ENCODE data around the gene NSMCE4A. TPM values are rescaled to one million over a fixed set of nuclear protein-coding genes. Genes with fewer than 3 reads are reported as not detected.

Gene NSMCE4A
- total and polyA plus RNA-seq, 2 of the 4 experiments (the other 2 are of a cell fraction) = 13.4 to 33.2 TPM

- intact Hi-C loops (cut with micrococcal nuclease) = no loop called here
- ATAC-seq (ENCODE audit: low read depth) = peak; percentile 8
- H3K9ac ChIP-seq (ENCODE audit: low read depth, low read length) = peak overlapping the region; percentile 84
- H3K9me1 ChIP-seq (ENCODE audit: insufficient read depth, low read length) = peaks cover 3% of the 10 kb centered on the region; the same call in 1 of the 2 replicates
- DNase-seq = no peak
- H3K14ac ChIP-seq (replicated peaks; ENCODE audit: low read depth, low read length) = 0 out of 2 replicates have a peak overlapping the region, but pooled peaks have one; percentile 60
- in situ Hi-C loops (cut with MboI; ENCODE audit: low sequenced_read_pairs) = no loop called here
- no peaks in the 10 kb centered on the region for H3K27me3 ChIP-seq (ENCODE audit: control insufficient read depth, insufficient read depth, low read length)
- H2AFZ ChIP-seq (replicated peaks; ENCODE audit: low read length, poor library complexity) = peak overlapping the region; percentile 99
- WGBS, 2 experiments (ENCODE audit: extremely low coverage in 2 of 2, insufficient read length in 1 of 2) = 80% methylated on average over 3 of the region's 21 CpGs; no CpG with 5 or more reads in 1 of the 2 experiments
- H4K91ac ChIP-seq (ENCODE audit: insufficient read depth, low read depth, low read length) = no peak overlapping the region; the same call in 1 of the 2 replicates
- POLR2A ChIA-PET (ENCODE audit: unreplicated experiment) = no interaction called here
- no peak overlapping the region for H3K18ac ChIP-seq (ENCODE audit: low read depth, low read length)
- CTCF ChIA-PET = no interaction called here
- peaks cover under 1% of the 10 kb centered on the region; the same call in 1 of the 2 replicates for H3K36me3 ChIP-seq (ENCODE audit: control insufficient read depth, insufficient read depth, low read length)
- H3K4me1 ChIP-seq (ENCODE audit: control insufficient read depth, insufficient read depth, low read length) = peaks cover 2% of the 10 kb centered on the region; the same call in 1 of the 2 replicates
- peaks cover 8 to 13% of the 10 kb centered on the region in 2 experiments for H3K79me1 ChIP-seq (ENCODE audit: low read depth in 1 of 2, low read length in 2 of 2)
- H2BK20ac ChIP-seq (ENCODE audit: low read depth, low read length) = no peak overlapping the region
- no peaks in the 10 kb centered on the region for H3K9me3 ChIP-seq (ENCODE audit: control insufficient read depth, insufficient read depth, low read length)
- H3K23ac ChIP-seq (ENCODE audit: low read depth, low read length) = peak overlapping the region; percentile 24; the same call in 1 of the 2 replicates
- H3K4me3 ChIP-seq (ENCODE audit: insufficient read depth, low read depth, low read length) = peak overlapping the region; percentile 60
- BruUV-seq (replicated peaks) = no TSS peak
- peak overlapping the region; percentile 44 for H2AK9ac ChIP-seq (replicated peaks; ENCODE audit: low read depth, low read length, poor library complexity)
- H3K27ac ChIP-seq (ENCODE audit: insufficient read depth, low read length) = peak overlapping the region; percentile 56
- dilution Hi-C loops (cut with HindIII; ENCODE audit: low sequenced_read_pairs, unreplicated experiment) = no loop called here
- H2BK15ac ChIP-seq (ENCODE audit: low read depth, low read length) = no peak overlapping the region
- no peak for TF ChIP-seq CHD1 (IDR thresholded peaks at IDR 0.05; ENCODE audit: low read depth, low read length)
- TF ChIP-seq MAZ (IDR thresholded peaks at IDR 0.05; ENCODE audit: borderline replicate concordance, low read depth, low read length) = no peak
- TF ChIP-seq ELK1 (IDR thresholded peaks at IDR 0.05; ENCODE audit: borderline replicate concordance, low read depth, low read length) = no peak
- TF ChIP-seq RFX5 (IDR thresholded peaks at IDR 0.05; ENCODE audit: low read depth, low read length) = no peak
- H2BK5ac ChIP-seq (ENCODE audit: low read depth, low read length, poor library complexity, severe bottlenecking) = no peak overlapping the region
- H3K56ac ChIP-seq (ENCODE audit: extremely low read depth, insufficient read depth, low read length) = no peak overlapping the region
- H4K8ac ChIP-seq (ENCODE audit: low read depth in 2 of 2, low read length in 2 of 2) = peak overlapping the region; percentile 67 to 95
- no peak overlapping the region for H2BK120ac ChIP-seq (ENCODE audit: low read depth, low read length)
- H3K4ac ChIP-seq (ENCODE audit: low read depth, low read length) = peak overlapping the region; percentile 41
- H4K20me1 ChIP-seq (ENCODE audit: insufficient read depth, low read length) = no peaks in the 10 kb centered on the region
- 0 out of 2 replicates have a peak overlapping the region, but pooled peaks have one; percentile 3 for H2AK5ac ChIP-seq (ENCODE audit: low read depth, low read length)
- peak overlapping the region; percentile 73 for H4K5ac ChIP-seq (ENCODE audit: low read depth, low read length)
- H3K4me2 ChIP-seq (ENCODE audit: low read depth, low read length) = peak overlapping the region; percentile 88
These were observed 474 bp upstream of the NSMCE4A start for GRCh38 chr10:121975295-121976086.

Data from IMR-90 (cell line).